PFSK-1 (cell line): ENCODE data around the gene TTC34.

Source experiments
- FOXP2 ChIP-seq: optimal IDR thresholded peaks from 2 replicates; pipeline ENCODE3; 2011; ENCODE audit warnings: borderline replicate concordance, control low read depth, inconsistent platforms; ENCODE audit not compliant: insufficient read depth; ENCODE audit errors: extremely low read length, extremely low read depth
- POLR2AphosphoS5 ChIP-seq: IDR thresholded peaks from 2 replicates; pipeline ENCODE4 v1.6.1; 2012; ENCODE audit warnings: low read depth, mild to moderate bottlenecking, control low read depth, low read length, moderate library complexity
- SIN3A ChIP-seq: IDR thresholded peaks from 2 replicates; pipeline ENCODE4 v1.6.1; 2012; ENCODE audit warnings: mild to moderate bottlenecking, low read length, moderate library complexity, borderline replicate concordance; ENCODE audit not compliant: insufficient read depth
- TAF1 ChIP-seq: IDR thresholded peaks from 2 replicates; pipeline ENCODE4 v1.6.1; 2012; ENCODE audit warnings: low read length, control low read depth, borderline replicate concordance; ENCODE audit not compliant: insufficient read depth
- TF ChIP-seq, protein P1 (sequence below), 2 experiments: IDR thresholded peaks; 2 replicates each; pipeline versions ENCODE4 v1.6.1 to v1.8.0; 2011 to 2012; ENCODE audit warnings: low read depth in 2 of 2, low read length in 2 of 2, control low read depth in 1 of 2, inconsistent platforms in 1 of 2, mild to moderate bottlenecking in 1 of 2, moderate library complexity in 1 of 2; ENCODE audit not compliant: insufficient read depth in 1 of 2

DNA sequence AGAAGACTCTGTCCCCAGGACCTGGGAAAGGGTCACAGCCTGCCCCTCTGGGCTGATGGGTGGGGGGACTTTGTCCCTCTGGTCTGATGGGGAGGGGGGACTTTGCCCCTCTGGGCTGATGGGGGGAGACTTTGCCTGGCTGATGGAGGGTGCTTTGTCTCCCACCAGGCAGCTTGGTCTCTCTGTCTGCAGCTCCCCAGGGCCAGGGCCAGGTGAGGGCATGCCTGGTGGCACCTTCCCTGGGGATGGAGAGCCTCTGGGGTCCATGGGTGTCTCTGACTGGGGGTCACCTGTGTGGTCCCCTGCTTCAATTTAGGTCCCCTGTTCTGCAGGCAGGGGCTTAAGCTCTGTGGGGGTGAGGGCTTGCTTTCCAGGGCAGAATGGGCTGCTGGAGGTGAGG lies 23.5 kb upstream of the TTC34 start:
- TF ChIP-seq, protein P1, sequence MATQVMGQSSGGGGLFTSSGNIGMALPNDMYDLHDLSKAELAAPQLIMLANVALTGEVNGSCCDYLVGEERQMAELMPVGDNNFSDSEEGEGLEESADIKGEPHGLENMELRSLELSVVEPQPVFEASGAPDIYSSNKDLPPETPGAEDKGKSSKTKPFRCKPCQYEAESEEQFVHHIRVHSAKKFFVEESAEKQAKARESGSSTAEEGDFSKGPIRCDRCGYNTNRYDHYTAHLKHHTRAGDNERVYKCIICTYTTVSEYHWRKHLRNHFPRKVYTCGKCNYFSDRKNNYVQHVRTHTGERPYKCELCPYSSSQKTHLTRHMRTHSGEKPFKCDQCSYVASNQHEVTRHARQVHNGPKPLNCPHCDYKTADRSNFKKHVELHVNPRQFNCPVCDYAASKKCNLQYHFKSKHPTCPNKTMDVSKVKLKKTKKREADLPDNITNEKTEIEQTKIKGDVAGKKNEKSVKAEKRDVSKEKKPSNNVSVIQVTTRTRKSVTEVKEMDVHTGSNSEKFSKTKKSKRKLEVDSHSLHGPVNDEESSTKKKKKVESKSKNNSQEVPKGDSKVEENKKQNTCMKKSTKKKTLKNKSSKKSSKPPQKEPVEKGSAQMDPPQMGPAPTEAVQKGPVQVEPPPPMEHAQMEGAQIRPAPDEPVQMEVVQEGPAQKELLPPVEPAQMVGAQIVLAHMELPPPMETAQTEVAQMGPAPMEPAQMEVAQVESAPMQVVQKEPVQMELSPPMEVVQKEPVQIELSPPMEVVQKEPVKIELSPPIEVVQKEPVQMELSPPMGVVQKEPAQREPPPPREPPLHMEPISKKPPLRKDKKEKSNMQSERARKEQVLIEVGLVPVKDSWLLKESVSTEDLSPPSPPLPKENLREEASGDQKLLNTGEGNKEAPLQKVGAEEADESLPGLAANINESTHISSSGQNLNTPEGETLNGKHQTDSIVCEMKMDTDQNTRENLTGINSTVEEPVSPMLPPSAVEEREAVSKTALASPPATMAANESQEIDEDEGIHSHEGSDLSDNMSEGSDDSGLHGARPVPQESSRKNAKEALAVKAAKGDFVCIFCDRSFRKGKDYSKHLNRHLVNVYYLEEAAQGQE (IDR thresholded peaks at IDR 0.05; ENCODE audit: insufficient read depth in 1 of 2, low read depth in 2 of 2, low read length in 2 of 2), result no peak
- no peak for TF ChIP-seq FOXP2
- TF ChIP-seq POLR2AphosphoS5, result no peak
- no peak for TF ChIP-seq TAF1
- no peak for TF ChIP-seq SIN3A
